GM18907 (cell line): Measurements from ENCODE around the gene CUEDC1.
"Not testable (repeated sequence)": the region's sequence is repeated elsewhere in the genome, so short reads cannot be mapped to it uniquely, and the experiment has no call there.

Experiments used
- ATAC-seq: cut with Tn5 transposase; IDR thresholded peaks from one replicate; pipeline ENCODE4 v1.9.1; 2021; ENCODE audit warnings: mild to moderate bottlenecking, moderate library complexity; ENCODE audit not compliant: unreplicated experiment

Gene CUEDC1

DNA sequence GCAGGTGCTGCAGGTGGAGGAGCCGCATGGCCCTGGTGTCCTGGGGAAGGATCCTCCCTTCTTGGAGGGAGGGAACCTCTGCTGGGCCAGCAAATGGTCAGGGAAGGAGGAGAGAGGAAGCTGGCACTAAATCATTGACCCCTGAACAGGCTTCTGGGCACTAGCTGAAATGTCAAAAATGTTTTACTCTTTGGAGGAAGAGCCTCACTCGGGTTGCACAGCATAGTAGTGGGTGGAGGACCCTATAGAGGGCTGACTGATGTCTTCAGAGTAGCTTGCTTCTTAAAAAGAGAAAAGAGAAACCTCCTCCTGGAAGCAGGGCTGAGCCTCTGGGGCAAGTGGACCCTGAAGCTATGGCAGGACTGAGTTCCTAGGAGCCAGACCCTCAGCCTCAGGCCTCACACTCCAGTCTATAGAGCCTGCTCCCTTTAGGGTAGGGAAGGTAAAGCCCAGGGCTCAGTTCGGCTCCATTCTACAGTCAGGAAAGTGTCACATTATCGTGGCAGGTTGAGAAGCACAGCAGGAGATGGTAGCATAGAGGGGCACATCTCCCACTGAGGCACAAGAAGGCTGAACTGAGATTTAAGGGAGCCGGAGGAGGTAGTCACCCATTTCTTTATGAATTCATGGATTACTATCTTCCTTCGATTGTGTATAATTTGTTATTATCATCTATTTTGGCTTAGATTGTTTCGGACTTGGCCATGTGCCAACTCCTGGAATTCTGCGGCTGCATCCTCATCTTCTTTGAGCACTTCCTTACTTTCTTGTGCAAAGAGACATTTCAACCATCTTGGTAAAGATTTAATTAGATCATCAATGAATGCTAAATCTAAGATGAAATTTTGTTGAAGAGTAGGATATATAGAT lies 7.3 kb upstream of the CUEDC1 start:
- no peak for ATAC-seq

DNA sequence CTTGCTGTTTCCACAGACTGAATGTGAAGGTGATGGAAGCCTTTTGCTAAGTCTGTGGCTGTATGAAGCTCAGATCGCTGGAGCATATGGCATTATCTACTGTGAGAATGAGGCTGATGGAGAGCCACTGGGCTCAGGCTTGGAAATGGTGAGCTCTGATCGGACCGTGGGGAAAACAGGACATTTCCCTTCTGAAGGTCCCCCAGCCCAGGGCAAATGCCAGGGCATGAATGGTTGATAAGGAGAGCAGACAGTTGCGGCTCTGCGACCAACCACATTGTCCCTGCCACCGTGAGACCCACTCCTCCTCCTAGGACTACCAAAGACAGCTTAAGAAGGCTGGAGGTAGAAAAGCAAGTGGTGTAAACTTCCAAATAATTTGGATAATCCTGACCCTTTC lies 4.7 kb upstream of the CUEDC1 start:
- no peak for ATAC-seq

DNA sequence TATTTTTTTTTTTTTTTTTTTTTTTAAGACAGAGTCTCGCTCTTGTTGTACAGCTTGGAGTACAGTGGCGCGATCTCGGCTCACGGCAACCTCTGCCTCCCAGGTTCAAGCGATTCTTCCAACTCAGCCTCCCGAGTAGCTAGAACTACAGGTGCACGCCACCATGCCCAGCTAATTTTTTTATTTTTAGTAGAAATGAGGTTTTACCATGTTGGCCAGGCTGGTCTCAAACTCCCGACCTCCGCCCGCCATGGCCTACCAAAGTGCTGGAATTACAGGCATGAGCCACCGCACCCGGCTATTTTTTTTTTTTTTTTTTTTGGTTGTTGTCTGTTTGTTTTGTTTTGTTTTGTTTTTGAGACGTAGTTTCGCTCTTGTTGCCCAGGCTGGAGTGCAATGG lies 3.2 kb upstream of the CUEDC1 start:
- not testable (repeated sequence) for ATAC-seq

DNA sequence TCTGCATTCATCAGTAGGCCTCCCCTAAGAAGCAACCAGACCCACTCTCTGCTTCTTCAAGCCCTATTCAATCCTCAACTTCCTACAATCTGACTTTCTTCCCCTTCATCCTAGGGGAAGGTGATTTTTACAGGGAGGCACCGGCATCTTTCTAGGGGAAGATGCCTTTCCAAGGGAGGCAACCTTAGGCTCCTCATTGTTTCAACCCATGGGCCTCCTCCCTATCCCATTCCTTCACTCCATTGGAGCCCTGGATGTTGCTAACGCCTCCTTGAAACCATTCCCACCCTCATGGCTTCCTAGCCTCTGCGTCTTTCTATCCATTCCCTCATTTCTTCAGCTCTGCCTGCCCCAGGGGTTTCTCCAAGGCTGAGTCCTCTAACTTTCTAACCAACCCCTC lies 2.7 kb upstream of the CUEDC1 start:
- ATAC-seq, result no peak

DNA sequence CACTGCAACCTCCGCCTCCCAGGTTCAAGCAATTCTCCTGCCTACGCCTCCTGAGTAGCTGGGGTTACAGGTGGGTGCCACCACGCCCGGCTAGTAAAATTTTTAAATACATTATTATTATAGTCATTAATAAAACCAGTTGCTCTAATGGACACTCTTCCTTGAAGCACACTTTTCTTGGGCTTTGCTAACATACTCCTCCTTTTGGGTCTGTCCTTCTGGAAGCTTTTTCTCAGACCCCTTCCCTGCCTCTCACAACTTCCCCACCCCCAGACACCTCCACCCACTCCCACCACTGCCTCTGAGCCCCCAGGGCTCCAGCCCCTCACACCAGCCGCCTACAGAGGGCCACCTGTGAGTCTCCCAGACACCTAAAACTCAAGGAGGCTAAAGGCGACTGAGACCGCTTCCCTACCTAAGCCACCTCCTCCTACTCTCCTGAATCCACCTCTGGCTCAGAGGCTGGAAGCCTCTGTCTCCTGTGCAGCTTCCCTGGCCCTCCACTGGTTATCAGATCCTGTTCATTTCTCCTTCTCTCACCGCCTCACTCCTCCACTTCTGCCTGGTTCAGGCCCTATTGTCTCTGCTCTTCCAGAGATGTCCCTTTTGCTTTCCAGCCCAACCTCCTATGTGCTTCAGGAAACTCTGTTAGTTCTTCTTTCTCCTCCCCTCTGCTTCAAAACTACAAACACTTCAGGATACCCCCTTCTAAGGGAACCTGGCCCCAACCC lies 2.1 kb upstream of the CUEDC1 start:
- ATAC-seq, result no peak

DNA sequence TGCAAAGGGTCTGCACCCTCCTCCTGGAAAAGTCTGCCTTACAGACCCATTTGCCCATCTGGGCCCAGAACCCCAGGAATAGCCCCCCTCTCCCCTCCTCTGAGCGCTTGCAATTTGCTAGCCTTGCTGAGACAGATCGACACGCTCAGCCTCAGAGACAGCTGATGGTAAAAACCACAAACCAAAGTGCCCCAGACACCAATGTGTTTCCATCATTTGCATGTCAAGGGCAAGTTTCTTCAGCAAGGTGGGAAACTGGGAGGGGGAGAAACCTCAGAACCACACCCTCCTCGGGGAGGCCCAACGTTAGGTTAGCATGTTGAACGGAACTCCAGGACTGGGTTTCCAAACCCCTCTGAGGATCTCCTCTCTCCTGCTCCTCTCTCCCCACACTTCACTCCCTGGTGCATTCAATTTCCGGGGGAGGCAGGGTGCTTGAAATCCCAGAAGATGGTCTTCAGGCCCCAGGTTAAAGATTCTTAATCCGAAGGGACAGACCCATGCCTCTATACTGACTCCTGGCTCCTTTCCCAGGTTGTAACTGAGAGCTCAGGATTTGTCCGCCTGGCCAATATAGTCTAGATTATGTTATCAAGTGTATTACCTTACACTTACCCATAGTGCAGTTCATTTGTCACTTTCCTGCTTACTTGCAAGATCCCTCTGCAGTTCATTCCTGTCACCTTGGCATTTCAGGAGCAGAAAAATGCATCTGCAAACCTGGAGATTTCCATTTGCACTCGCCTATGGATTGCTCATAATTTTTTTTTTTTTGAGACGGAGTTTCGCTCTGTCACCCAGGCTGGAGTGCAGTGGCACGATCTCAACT lies 1.3 kb upstream of the CUEDC1 start:
- peak; percentile 67 for ATAC-seq

DNA sequence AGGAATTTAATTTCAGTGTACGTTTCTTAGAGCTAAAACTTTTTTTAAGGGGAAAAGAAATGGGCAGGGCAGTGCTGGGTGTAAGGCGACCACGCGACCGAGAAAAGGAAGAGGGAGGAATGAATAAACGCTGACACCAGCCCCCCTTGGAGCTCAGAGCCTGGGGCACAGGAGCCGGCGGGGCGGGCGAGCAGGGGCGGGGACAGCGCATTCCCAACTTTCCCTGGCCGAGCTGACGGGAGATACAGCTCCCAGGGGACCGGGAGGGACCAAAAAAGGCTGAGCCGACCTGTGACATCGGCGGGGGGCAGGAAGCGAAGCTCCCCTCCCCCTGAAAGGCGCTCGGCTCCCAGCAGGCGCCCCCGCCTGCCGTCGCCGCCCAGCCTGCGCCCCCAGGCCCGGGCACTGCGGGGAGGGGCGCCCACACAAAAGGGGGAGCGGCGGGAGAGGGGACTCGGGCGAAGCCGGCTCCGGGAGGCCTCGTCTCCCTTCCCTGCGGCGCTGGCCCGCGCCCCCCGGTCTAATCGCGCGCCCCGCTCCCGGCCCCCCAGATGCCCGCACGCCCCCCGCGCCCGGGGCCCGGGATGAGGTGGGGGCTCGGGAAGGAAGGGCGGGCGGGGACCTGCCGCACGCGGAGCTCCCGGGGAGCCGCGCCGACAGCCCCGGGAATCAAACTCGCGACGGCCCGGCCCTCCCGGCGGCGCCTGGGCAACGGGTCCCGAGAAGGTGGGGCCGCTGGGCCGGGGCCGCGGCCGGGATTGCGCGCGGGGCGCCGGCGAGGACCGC lies 622 bp downstream of the CUEDC1 start:
- peak; percentile 23 for ATAC-seq

DNA sequence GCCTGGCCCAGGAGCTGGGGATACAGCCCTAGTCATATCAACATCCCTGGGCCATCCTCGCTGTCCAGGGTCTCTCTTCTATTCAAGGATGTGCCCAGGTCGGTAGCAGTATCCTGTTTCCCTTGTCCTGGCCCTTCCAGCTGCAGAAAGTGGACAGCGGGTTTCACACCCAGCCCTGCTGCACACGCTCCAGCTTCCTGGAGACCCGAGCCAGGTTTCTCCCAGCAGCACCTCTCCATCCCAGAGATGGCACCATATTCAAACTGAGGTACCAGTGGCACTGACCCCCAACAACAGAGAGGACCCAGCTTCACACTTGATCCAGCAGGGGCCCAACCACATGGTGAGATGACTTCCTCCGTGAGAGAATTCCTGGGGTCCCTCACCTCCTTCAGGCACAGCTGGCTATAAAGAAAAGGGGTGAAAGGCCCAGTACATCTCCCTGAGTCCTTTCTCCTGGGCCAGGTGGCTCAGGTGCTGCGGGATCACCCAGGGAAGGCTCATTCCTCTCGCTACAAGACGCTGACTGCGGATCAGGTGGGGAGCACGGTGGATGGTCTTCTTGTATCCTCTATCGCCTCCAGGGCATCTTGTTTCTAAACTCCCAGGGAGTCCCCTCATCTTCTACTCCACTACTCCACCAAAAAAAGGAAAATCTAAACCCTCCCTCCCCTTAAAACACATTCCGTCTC lies 1.4 kb downstream of the CUEDC1 start:
- ATAC-seq, result no peak

DNA sequence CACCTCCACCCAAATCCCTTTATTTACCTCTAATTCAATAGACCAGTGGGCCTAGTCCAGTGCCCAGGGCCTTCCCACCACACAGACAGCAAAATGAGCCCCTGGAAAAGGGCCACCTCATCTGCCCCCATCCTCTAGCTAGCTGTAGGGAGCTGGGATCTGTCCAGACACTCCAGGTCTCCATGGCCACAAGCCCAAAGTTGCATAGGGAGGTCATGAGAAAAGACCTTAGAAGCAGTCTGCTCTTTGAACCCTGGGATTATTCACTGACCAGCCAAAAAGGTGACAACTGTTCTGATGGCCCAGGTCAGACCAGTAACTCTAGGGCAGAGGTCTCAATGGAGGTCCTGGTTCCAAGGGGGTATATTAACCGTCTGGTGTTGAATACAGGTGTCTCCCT lies 2.0 kb downstream of the CUEDC1 start:
- ATAC-seq, result no peak

DNA sequence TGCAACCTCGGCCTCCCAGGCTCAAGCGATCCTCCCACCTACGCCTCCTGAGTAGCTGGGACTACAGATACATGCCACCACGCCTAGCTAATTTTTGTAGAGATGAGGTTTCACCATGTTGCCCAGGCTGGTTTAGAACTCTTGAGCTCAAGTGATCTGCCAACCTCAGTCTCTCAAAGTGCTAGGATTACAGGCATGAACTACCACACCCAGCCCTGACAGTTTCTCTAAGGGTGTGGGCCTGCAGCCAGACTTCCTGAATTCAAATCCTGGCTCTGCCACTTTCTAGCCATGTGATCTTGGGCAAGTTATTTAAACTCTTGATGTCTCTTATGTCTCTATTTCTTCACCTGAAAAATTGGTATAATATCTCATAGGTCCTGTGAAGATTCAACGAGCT lies 5.6 kb downstream of the CUEDC1 start:
- no peak for ATAC-seq

DNA sequence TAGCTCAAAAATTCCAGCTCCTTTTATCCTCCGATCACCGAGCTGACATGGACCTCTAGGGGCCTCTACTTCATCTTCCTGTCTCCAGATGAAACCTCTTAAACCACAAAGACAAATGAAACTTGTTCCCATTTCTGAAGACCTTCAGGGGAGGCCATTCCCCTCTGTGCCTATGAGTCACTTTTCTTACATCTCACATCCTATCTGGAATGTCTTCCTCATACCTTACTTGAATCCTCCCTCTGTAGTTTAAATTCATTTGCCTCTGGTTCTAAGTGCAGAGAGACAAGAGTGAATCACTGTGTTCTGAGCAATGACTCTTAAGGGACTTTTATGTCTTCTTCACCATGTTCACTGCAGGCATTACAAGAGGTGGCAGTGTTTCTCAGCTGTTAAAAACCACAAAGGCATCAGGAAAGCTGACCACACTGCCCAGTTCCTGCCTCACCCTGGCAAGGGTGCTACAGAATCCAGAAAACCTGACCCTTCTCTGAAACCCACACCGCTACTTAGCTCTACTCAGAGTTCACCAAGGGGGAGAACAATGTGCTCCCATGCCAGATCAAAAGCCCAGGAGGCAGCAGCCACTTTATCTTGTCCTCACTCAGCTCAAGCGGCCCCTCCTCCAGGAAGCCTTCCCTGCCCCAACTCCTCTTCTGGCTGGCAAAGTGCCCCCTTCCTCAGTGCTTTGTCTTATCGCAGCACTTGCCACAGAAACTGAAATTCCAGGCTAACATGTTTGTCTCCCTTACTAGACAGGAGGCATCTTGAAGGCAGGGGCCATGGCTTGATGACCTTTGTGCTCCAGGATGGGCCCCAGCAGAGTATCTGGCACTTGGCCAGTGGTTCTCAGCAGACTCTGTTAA lies 6.4 kb downstream of the CUEDC1 start:
- no peak for ATAC-seq

DNA sequence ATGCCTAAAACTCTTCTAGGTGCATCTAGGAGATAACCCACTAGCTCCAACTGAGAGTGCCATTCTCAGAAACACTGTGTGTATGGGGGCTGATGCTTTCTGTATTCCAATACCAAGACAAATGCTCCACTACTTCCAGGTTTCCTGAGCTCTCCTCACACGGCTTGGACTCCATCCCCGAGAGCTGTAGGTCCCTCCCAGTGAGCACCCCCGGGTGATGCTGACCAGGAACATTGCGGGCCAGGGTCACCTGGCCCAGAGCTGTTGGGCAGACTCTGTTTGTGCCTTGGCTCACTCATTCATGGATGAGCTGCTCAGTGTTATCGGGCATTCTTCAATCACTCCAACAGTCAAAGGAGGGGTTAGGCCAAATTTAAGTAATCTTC lies 7.0 kb downstream of the CUEDC1 start:
- ATAC-seq, result no peak

DNA sequence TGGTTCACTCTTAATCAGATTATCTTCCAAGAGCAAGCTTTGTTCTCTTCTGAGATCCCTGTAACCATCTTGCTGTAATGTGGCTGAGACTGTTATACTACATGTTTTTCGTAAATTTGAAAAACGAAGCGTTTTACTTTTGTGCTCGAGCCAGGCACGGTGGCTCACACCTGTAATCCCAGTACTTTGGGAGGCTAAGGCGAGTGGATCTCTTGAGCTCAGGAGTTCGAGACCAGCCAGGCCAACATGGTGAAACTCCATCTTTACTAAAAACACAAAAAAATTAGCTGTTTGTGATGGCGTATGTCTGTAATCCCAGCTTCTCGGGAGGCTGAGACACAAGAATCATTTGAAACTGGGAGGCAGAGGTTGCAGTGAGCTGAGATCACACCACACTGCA lies 7.8 kb downstream of the CUEDC1 start:
- no peak for ATAC-seq

DNA sequence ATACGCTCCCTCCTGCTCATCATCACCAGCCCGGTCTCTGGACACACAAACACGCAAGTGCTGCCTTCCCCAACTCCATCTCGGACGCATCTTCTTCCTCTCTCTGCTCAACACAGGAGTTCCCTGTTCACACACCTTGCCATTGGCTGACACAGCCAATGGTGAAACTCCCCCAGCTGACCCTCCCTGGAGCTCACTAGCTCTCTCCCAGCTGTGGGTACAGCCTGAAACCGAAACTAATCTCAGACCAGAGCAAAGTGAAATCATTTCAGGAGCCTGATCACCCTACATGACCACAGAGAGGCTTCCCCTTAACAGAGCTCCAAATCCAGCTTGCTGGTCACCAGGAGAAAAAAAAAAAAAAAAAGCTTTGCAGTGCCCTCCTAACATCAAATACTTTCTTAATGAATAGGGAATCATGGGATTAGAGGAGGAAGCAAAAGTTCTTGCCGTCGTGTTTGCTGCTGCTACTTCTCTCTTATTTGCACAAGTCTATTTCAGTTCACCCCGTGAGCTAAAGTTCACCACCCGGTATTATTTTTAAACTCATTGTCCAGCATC lies 8.3 kb downstream of the CUEDC1 start:
- peak; percentile 91 for ATAC-seq

DNA sequence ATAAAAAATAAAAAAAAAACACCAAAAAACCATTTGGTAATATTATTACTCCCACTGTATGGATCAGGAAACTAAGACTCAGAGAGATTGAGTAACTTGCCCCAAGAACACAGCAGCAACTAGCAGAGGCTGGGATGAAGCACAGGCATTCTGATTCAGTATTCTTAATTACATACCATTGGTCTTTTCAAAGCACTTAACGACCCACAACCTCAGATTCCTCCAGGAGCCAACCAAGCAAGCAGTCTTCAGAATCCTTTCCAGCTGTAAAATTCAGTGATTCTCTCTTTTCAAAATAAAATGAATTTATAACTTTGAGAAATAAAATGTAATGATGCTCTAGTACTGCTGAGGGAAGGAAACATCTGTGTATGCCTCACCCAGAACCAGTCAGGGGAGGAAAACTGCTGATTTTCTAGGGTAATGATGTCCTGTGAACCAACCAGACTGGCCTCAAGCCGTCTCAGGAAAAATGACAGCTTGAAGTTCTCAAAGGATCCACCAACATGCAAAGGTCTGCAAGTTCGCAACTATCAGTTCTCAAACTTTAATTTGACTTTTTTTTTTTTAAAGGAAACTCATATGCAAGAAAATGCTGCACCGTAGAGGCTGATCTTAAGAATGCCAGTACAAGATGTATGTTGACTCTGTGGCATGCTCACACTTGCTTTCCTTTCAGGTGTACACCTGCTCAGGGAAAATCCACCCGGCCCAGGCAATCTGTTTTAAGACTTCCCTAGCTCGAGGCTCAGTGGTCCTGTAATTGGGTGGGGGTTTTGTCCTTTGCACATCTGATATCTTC lies 9.0 kb downstream of the CUEDC1 start:
- ATAC-seq, result peak; percentile 29

DNA sequence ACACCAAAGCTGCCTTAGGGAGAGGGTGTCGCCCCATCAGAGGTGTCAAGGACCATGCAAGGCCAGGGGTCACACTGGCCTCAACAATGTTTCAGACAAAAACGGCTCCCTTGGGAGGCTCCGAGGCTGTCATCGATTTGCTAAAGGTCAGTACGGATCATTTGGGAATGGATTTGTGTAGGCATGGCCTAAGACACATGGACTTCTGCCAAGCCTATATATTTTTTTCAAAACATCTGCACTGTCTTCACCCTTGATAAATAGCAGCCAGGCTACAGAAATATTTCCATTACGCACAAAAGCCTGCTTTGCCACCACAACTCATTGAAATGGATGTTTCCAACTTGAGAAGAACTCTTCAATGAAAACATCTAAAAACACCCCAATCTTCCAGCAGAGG lies 10.3 kb downstream of the CUEDC1 start:
- no peak for ATAC-seq

DNA sequence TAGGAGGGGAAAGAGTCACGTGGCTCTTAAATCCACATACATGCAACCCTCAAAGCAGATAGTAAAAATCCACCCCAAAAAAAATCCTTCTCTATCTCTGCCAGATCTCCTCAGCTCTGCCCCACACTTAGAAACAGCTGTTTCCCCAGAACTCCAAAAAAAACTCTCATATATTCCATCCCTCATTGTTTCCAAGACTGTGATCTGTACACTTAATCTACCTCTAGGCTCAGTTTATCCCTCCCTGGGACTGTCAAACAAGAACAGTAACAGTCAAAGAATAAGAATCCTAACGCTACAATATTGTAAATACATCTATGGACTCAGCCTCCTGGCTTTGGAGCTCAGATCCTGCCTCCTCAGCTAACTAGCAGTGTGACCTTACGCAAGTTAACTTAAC lies 11.6 kb downstream of the CUEDC1 start:
- ATAC-seq, result no peak

DNA sequence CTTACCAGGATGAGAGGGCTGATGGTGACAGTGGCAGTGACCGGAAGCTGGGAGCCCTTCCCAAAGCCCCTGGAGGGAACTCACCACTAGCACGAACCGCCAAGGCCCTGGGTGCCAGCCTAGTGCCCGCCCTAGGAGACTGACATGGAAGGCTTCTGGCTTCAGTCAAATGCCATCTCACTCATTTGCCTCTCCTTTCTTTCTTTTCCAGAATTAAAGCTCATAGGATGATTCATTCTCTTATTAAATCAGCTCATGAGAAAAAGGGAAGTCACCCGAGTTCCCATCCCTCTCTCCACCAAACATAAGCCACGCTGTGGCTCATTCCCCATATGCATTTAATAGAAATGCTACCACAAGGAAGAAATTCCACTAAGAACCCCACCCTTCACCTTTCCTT lies 12.1 kb downstream of the CUEDC1 start:
- ATAC-seq, result no peak
